ENCODE results near the gene PIGW.

DNA sequence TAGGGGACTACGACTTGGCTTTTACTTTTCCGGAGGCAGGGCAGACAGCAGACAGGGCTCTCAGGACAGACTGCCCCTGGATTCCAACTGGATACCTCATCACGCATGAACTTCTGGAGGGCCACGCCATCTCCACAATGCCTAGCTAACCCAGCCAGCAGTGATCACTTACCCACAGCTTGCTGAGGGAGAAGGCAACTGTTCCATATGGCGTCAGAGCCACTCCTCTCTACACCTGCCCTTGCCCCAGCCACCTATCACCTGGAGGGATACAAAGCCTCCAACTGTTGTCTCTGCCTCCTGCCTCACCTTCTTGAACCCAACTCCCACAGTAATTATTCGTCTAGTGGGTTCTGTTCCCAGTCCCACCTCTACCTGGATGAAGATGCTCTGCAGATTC lies 8.9 kb upstream of the PIGW start:
- TF ChIP-seq, protein P1, sequence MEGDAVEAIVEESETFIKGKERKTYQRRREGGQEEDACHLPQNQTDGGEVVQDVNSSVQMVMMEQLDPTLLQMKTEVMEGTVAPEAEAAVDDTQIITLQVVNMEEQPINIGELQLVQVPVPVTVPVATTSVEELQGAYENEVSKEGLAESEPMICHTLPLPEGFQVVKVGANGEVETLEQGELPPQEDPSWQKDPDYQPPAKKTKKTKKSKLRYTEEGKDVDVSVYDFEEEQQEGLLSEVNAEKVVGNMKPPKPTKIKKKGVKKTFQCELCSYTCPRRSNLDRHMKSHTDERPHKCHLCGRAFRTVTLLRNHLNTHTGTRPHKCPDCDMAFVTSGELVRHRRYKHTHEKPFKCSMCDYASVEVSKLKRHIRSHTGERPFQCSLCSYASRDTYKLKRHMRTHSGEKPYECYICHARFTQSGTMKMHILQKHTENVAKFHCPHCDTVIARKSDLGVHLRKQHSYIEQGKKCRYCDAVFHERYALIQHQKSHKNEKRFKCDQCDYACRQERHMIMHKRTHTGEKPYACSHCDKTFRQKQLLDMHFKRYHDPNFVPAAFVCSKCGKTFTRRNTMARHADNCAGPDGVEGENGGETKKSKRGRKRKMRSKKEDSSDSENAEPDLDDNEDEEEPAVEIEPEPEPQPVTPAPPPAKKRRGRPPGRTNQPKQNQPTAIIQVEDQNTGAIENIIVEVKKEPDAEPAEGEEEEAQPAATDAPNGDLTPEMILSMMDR (IDR thresholded peaks at IDR 0.05): no peak
- no peak for TF ChIP-seq POLR2A (IDR thresholded peaks at IDR 0.05)
